SU-DHL-6 (cell line): ENCODE data around the gene AMPD3.
"Not testable (repeated sequence)": the region's sequence is repeated elsewhere in the genome, so short reads cannot be mapped to it uniquely, and the experiment has no call there.

Experiments
- H2AFZ ChIP-seq: fragments of 200-600 bp; sonication (generic); 2 replicates; pipeline ENCODE4 v1.6.1; 2014; ENCODE audit warnings: low read depth, mild to moderate bottlenecking, moderate library complexity, mixed read lengths, antibody characterized with exemption, low read length; ENCODE audit not compliant: severe bottlenecking
- H3F3A ChIP-seq: fragments of 200-600 bp; shearing (Covaris generic); 2 replicates; pipeline ENCODE4 v1.6.0; 2016; ENCODE audit warnings: antibody characterized with exemption, mild to moderate bottlenecking; ENCODE audit not compliant: insufficient read depth
- H3K27ac ChIP-seq: fragments of 200-600 bp; sonication (generic); 2 replicates; pipeline ENCODE4 v1.5.1; 2016; ENCODE audit warnings: low read depth, mild to moderate bottlenecking, low read length, moderate library complexity, mixed read lengths
- H3K27me3 ChIP-seq: fragments of 200-600 bp; sonication (generic), shearing (Covaris generic); 2 replicates; pipeline ENCODE4 v1.6.0; 2014; ENCODE audit warnings: mild to moderate bottlenecking, low read length
- H3K36me3 ChIP-seq: fragments of 200-600 bp; sonication (generic); 2 replicates; pipeline ENCODE4 v1.6.1; 2014; ENCODE audit warnings: mild to moderate bottlenecking, low read length, mixed read lengths
- H3K4me2 ChIP-seq: fragments of 300-600, 200-600 bp; shearing (Covaris generic), sonication (generic); 2 replicates; pipeline ENCODE4 v1.6.0; 2014; ENCODE audit warnings: low read length, low read depth, mild to moderate bottlenecking; ENCODE audit not compliant: poor library complexity, severe bottlenecking
- H3K4me3 ChIP-seq: fragments of 200-600 bp; sonication (generic); 2 replicates; pipeline ENCODE4 v1.5.1; 2014; ENCODE audit warnings: antibody characterized with exemption, low read length, mild to moderate bottlenecking, mixed read lengths; ENCODE audit not compliant: insufficient read depth, poor library complexity, severe bottlenecking
- H3K79me2 ChIP-seq: fragments of 200-600 bp; sonication (generic); 2 replicates; pipeline ENCODE4 v1.6.1; 2014; ENCODE audit warnings: mild to moderate bottlenecking, low read length, moderate library complexity; ENCODE audit not compliant: insufficient read depth
- H3K9ac ChIP-seq: fragments of 200-600 bp; sonication (generic); 2 replicates; pipeline ENCODE4 v1.7.0; 2014; ENCODE audit warnings: mild to moderate bottlenecking, low read length
- H3K9me2 ChIP-seq: fragments of 200-600 bp; sonication (generic); replicated peaks from 2 replicates; pipeline ENCODE4 v1.6.1; 2014; ENCODE audit warnings: low read length; ENCODE audit not compliant: insufficient read depth
- H3K9me3 ChIP-seq: fragments of 200-600 bp; sonication (generic); 2 replicates; pipeline ENCODE4 v1.6.1; 2014; ENCODE audit warnings: low read length, mixed read lengths; ENCODE audit not compliant: insufficient read depth
- H4K20me1 ChIP-seq: fragments of 200-600 bp; sonication (generic); 2 replicates; pipeline ENCODE4 v1.6.1; 2014; ENCODE audit warnings: low read depth, mild to moderate bottlenecking, antibody characterized with exemption, low read length, moderate library complexity, mixed read lengths
- EZH2phosphoT487 ChIP-seq: fragments of 200-600 bp; sonication (generic), shearing (Covaris generic); conservative IDR thresholded peaks from 2 replicates; pipeline ENCODE4 v1.6.1; 2018; ENCODE audit warnings: mild to moderate bottlenecking, antibody characterized with exemption, low read length, moderate library complexity, mixed read lengths
- TF ChIP-seq, protein P1 (sequence below): fragments of 200-600 bp; sonication (generic); IDR thresholded peaks from one replicate; pipeline ENCODE4 v1.5.1; 2017; ENCODE audit warnings: antibody characterized with exemption, mild to moderate bottlenecking, low read length, moderate library complexity; ENCODE audit not compliant: insufficient read depth, poor library complexity, severe bottlenecking

The AMPD3 gene

DNA sequence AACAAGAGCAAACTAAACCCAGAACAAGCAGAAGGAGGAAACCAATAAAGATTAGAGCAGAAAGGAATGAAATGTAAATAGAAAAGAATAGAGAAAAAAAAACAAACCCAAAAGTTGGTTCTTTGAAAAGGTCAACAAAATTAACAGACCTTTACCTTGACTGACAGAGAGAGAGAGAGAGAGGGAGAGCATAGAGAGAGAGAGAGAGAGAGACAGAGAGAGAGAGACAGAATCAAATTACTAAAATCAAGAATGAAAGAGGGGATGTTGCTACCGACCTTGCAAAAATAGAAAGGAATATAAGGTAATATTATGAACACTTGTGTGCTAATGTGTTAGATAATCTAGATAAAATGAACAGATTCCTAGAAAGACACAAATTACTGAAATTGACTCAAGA is 22.6 kb upstream of the AMPD3 start:
- Histone ChIP-seq H4K20me1 (no peaks in the 10 kb centered on the region), H3K9me3 (no peaks in the 10 kb centered on the region), H3K27me3 (no peaks in the 10 kb centered on the region), H3K9ac (no peak overlapping the region), H3K4me3 (no peak overlapping the region), H3F3A (no peaks in the 10 kb centered on the region), H3K9me2 (no peaks in the 10 kb centered on the region), H3K4me2 (no peak overlapping the region), H3K36me3 (no peaks in the 10 kb centered on the region), H3K27ac (no peak overlapping the region), H3K79me2 (no peaks in the 10 kb centered on the region), H2AFZ (no peak overlapping the region)
- no peak for TF ChIP-seq EZH2phosphoT487
- TF ChIP-seq, protein P1, sequence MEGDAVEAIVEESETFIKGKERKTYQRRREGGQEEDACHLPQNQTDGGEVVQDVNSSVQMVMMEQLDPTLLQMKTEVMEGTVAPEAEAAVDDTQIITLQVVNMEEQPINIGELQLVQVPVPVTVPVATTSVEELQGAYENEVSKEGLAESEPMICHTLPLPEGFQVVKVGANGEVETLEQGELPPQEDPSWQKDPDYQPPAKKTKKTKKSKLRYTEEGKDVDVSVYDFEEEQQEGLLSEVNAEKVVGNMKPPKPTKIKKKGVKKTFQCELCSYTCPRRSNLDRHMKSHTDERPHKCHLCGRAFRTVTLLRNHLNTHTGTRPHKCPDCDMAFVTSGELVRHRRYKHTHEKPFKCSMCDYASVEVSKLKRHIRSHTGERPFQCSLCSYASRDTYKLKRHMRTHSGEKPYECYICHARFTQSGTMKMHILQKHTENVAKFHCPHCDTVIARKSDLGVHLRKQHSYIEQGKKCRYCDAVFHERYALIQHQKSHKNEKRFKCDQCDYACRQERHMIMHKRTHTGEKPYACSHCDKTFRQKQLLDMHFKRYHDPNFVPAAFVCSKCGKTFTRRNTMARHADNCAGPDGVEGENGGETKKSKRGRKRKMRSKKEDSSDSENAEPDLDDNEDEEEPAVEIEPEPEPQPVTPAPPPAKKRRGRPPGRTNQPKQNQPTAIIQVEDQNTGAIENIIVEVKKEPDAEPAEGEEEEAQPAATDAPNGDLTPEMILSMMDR: no peak

DNA sequence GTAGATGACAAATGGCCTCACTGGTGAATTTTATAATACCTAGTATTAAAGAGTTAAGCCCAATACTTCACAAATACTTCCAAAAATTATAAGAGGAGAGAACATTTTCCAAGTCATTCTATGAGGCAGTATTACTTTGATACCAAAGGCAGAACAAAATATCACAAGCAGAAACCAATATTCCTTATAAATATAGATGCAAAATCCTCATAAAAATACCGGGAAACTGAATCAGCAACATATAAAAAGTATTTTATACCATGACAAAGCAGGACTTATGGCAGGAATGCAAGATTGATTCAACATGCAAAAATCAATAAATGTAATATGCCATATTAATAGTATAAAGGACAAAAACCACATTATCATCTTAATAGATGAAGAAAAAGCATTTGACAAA is 22.1 kb upstream of the AMPD3 start:
- Histone ChIP-seq H3K4me3 (no peak overlapping the region), H3K36me3 (no peaks in the 10 kb centered on the region), H3K9me3 (no peaks in the 10 kb centered on the region), H3K4me2 (no peak overlapping the region), H3K9ac (no peak overlapping the region), H3K79me2 (no peaks in the 10 kb centered on the region), H3K27me3 (no peaks in the 10 kb centered on the region), H2AFZ (no peak overlapping the region), H3K9me2 (no peaks in the 10 kb centered on the region), H3K27ac (no peak overlapping the region), H3F3A (no peaks in the 10 kb centered on the region), H4K20me1 (no peaks in the 10 kb centered on the region)
- no peak for TF ChIP-seq EZH2phosphoT487
- TF ChIP-seq, protein P1: no peak

DNA sequence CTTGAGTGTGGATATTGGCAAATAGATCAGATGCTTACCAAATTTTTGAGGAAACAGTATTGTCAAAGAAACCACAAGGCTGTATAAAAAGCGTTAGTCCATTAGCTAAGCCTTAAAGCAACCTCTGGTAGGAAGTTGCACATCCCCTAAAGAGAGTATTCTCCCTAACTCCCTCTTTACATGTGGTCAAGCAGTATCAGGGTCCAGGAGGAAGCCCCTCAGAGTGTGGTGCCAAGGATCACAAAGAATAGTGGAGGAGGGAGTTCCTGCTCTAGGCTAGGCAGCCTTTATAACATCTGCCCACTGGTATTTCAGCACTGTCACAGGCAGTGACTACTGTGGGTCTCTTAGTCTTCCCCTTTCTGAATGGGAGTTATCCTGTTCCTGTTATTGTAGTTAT is 18.8 kb upstream of the AMPD3 start:
- H3K9me2 ChIP-seq: no peaks in the 10 kb centered on the region
- no peak overlapping the region for H2AFZ ChIP-seq
- H3K27ac ChIP-seq: no peak overlapping the region
- no peaks in the 10 kb centered on the region for H3K9me3 ChIP-seq
- H3K79me2 ChIP-seq: no peaks in the 10 kb centered on the region
- no peak overlapping the region for H3K4me2 ChIP-seq
- no peak for TF ChIP-seq EZH2phosphoT487
- TF ChIP-seq, protein P1: no peak
- H3K9ac ChIP-seq: no peak overlapping the region
- H3K27me3 ChIP-seq: no peaks in the 10 kb centered on the region
- no peak overlapping the region for H3K4me3 ChIP-seq
- H4K20me1 ChIP-seq: no peaks in the 10 kb centered on the region
- H3F3A ChIP-seq: no peaks in the 10 kb centered on the region
- H3K36me3 ChIP-seq: no peaks in the 10 kb centered on the region

DNA sequence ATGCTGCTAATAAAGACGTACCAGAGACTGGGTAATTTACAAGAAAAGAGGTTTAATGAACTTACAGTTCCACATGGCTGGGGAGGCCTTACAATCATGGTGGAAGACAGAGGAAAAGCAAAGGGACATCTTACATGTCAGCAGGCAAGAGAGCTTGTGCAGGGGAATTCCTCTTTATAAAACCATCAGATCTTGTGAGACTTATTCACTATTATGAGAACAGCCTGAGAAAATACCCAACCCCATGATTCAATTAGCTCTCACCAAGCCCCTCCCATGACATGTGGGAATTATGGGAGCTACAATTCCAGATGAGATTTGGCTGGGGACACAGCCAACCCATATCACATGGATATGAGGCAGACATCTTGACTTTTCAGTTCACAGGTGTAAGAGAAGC is 18.4 kb upstream of the AMPD3 start:
- H3K27ac ChIP-seq, H3K9ac ChIP-seq: not testable (repeated sequence)

More for the DNA sequence above, 18.4 kb upstream of the AMPD3 start:
- H3K4me2 ChIP-seq, H3K9me3 ChIP-seq, H2AFZ ChIP-seq, H3F3A ChIP-seq, H3K9me2 ChIP-seq, H3K4me3 ChIP-seq, H3K36me3 ChIP-seq, H4K20me1 ChIP-seq, H3K27me3 ChIP-seq, H3K79me2 ChIP-seq: not testable (repeated sequence)
